CD14-positive monocyte (primary cell): ENCODE data around the gene RPL18A. TPM values are rescaled to one million over a fixed set of nuclear protein-coding genes. Genes with fewer than 3 reads are reported as not detected.

Experiments used
- DNase-seq, 3 donors: peaks; one replicate each; pipeline ENCODE4 v3.0.0-alpha.2; 2011 to 2022
- H2AFZ ChIP-seq: 2 replicates; pipeline ENCODE4 v1.6.0; 2012; ENCODE audit warnings: mild to moderate bottlenecking, low read depth, low read length, inconsistent platforms; ENCODE audit not compliant: insufficient read depth, poor library complexity, severe bottlenecking
- H3K27ac ChIP-seq, 2 donors: 1 replicate in 1 of 2; 2 replicates in 1 of 2; pipeline ENCODE4 v1.5.1; 2012 to 2013; ENCODE audit warnings: low read length in 2 of 2, control low read depth in 1 of 2, inconsistent platforms in 1 of 2, low read depth in 1 of 2, mild to moderate bottlenecking in 1 of 2
- H3K27me3 ChIP-seq, 2 donors: one replicate each; pipeline versions ENCODE4 v1.6.0 to v1.6.1; 2011 to 2013; ENCODE audit warnings: low read length in 2 of 2; ENCODE audit not compliant: control insufficient read depth in 2 of 2, insufficient read depth in 2 of 2
- H3K36me3 ChIP-seq, 2 donors: replicated peaks in 1 of 2; 1 replicate in 1 of 2; 2 replicates in 1 of 2; pipeline versions ENCODE4 v1.5.1 to v1.6.1; 2012 to 2013; ENCODE audit warnings: low read length in 2 of 2, control low read depth in 1 of 2, inconsistent platforms in 1 of 2, mild to moderate bottlenecking in 1 of 2; ENCODE audit not compliant: insufficient read depth in 2 of 2, control insufficient read depth in 1 of 2
- H3K4me1 ChIP-seq, 2 donors: 1 replicate in 1 of 2; 2 replicates in 1 of 2; pipeline versions ENCODE4 v1.5.1 to v1.6.1; 2012 to 2013; ENCODE audit warnings: low read length in 2 of 2, control low read depth in 1 of 2, inconsistent platforms in 1 of 2, mild to moderate bottlenecking in 1 of 2, moderate library complexity in 1 of 2; ENCODE audit not compliant: insufficient read depth in 2 of 2, control insufficient read depth in 1 of 2
- H3K4me2 ChIP-seq: replicated peaks from 2 replicates; pipeline ENCODE3; 2012; ENCODE audit warnings: low read length, moderate library complexity, mild to moderate bottlenecking; ENCODE audit not compliant: poor library complexity, severe bottlenecking; ENCODE audit errors: extremely low read depth
- H3K4me3 ChIP-seq, 3 experiments: fragments of 200-600 bp in 1 of 3; sonication (generic) in 1 of 3; replicated peaks in 1 of 3; 1 replicate in 2 of 3; 2 replicates in 1 of 3; pipeline ENCODE4 v1.5.1; 2011 to 2013; ENCODE audit warnings: low read length in 3 of 3, mild to moderate bottlenecking in 3 of 3, control low read depth in 2 of 3, low read depth in 2 of 3, inconsistent platforms in 1 of 3, moderate library complexity in 1 of 3
- H3K79me2 ChIP-seq: 2 replicates; pipeline ENCODE4 v1.6.0; 2012; ENCODE audit warnings: mild to moderate bottlenecking, control low read depth, inconsistent platforms, low read length, moderate library complexity; ENCODE audit not compliant: insufficient read depth
- H3K9ac ChIP-seq: 2 replicates; pipeline ENCODE4 v1.6.0; 2017; ENCODE audit warnings: low read length, mild to moderate bottlenecking; ENCODE audit not compliant: insufficient read depth, poor library complexity, severe bottlenecking
- H3K9me3 ChIP-seq, 2 donors: replicated peaks in 1 of 2; 1 replicate in 1 of 2; 2 replicates in 1 of 2; pipeline versions ENCODE4 v1.5.1 to v1.6.1; 2012 to 2013; ENCODE audit warnings: low read length in 2 of 2, control low read depth in 1 of 2; ENCODE audit not compliant: control insufficient read depth in 1 of 2, insufficient read depth in 1 of 2
- H4K20me1 ChIP-seq: 2 replicates; pipeline ENCODE4 v1.6.0; 2012; ENCODE audit warnings: mild to moderate bottlenecking, low read length, control low read depth, moderate library complexity; ENCODE audit not compliant: insufficient read depth
- H3K27ac Mint-ChIP-seq, 7 donors: one replicate each; pipeline ENCODE4 v1.8.0; 2020; ENCODE audit warnings: mild to moderate bottlenecking in 7 of 7, mixed read lengths in 7 of 7, moderate library complexity in 6 of 7, inconsistent platforms in 2 of 7
- H3K27me3 Mint-ChIP-seq, 3 donors: one replicate each; pipeline ENCODE4 v1.8.0; 2021 to 2022; ENCODE audit warnings: low read depth in 3 of 3, mild to moderate bottlenecking in 3 of 3, mixed read lengths in 3 of 3, moderate library complexity in 3 of 3, inconsistent platforms in 1 of 3
- H3K36me3 Mint-ChIP-seq, 2 donors: one replicate each; pipeline ENCODE4 v1.8.0; 2020; ENCODE audit warnings: mixed read lengths in 2 of 2, inconsistent platforms in 1 of 2, mild to moderate bottlenecking in 1 of 2
- H3K4me1 Mint-ChIP-seq: one replicate; pipeline ENCODE4 v1.8.0; 2020; ENCODE audit warnings: mild to moderate bottlenecking, mixed read lengths
- H3K4me3 Mint-ChIP-seq, 2 donors: one replicate each; pipeline ENCODE4 v1.8.0; 2020; ENCODE audit warnings: mild to moderate bottlenecking in 2 of 2, mixed read lengths in 2 of 2, moderate library complexity in 1 of 2
- H3K9me3 Mint-ChIP-seq, 7 donors: one replicate each; pipeline ENCODE4 v1.8.0; 2020 to 2022; ENCODE audit warnings: mixed read lengths in 7 of 7, mild to moderate bottlenecking in 6 of 7, moderate library complexity in 6 of 7, inconsistent platforms in 2 of 7
- WGBS: methylation state at CpG from one replicate; pipeline ENCODE4 v1.1.5; 2013; ENCODE audit warnings: missing lambda C conversion rate; ENCODE audit not compliant: insufficient coverage; 5-methylcytosine and 5-hydroxymethylcytosine counted together
- intact Hi-C, 2 donors: fragments of 100-400 bp; cut with micrococcal nuclease; formaldehyde crosslinking; loops; one replicate each; pipeline versions ENCODE4 v1.15.0 to v1.15.1; 2023
- polyA plus RNA-seq, 3 donors: library from polyadenylated mRNA; depleted of rRNA in 1 of 3; unstranded in 2 of 3; stranded (reverse) in 1 of 3; fragments of 300-500 nt in 2 of 3; fragments of >200 nt in 1 of 3; fragmentation: Illumina TruSeq in 2 of 3; gene quantifications; 1 replicate in 2 of 3; 2 replicates in 1 of 3; pipeline ENCODE4 v1.2.3, GENCODE V29; 2012 to 2021
- TF ChIP-seq, protein P1 (sequence below): fragments of 200-600 bp; IDR thresholded peaks from one replicate; pipeline ENCODE4 v1.8.0; 2022; ENCODE audit warnings: antibody characterized with exemption, mild to moderate bottlenecking

The RPL18A gene
- polyA plus RNA-seq, 3 donors, result 1,189 to 1,285 (median 1,268) TPM

- intact Hi-C loops, result no loop called here
- no peaks in the 10 kb centered on the region for H3K4me1 Mint-ChIP-seq
- 87% methylated on average over 5 of the region's 9 CpGs for WGBS
Observed at GRCh38 chr19:17893766-17894165, 34.1 kb downstream of the RPL18A start.

GRCh38 chr19:17902701-17903100 lies 43.0 kb downstream of the RPL18A start:
- Mint-ChIP-seq H3K4me3 (no peak overlapping the region), H3K9me3 (peaks cover 0 to 9% (median 3%) of the 10 kb centered on the region in 7 donors), H3K27ac (no peak overlapping the region), H3K4me1 (no peaks in the 10 kb centered on the region), H3K36me3 (no peaks in the 10 kb centered on the region), H3K27me3 (peaks cover 17 to 22% (median 19%) of the 10 kb centered on the region in 3 donors)
- intact Hi-C loops, result no loop called here
- no peaks in the 10 kb centered on the region for H4K20me1 ChIP-seq
- H3K27ac ChIP-seq, result no peak overlapping the region
- H3K4me1 ChIP-seq, result no peaks in the 10 kb centered on the region
- H3K27me3 ChIP-seq, result no peaks in the 10 kb centered on the region
- H3K9me3 ChIP-seq, result peaks cover under 1 to 4% of the 10 kb centered on the region in 2 donors
- TF ChIP-seq, protein P1, sequence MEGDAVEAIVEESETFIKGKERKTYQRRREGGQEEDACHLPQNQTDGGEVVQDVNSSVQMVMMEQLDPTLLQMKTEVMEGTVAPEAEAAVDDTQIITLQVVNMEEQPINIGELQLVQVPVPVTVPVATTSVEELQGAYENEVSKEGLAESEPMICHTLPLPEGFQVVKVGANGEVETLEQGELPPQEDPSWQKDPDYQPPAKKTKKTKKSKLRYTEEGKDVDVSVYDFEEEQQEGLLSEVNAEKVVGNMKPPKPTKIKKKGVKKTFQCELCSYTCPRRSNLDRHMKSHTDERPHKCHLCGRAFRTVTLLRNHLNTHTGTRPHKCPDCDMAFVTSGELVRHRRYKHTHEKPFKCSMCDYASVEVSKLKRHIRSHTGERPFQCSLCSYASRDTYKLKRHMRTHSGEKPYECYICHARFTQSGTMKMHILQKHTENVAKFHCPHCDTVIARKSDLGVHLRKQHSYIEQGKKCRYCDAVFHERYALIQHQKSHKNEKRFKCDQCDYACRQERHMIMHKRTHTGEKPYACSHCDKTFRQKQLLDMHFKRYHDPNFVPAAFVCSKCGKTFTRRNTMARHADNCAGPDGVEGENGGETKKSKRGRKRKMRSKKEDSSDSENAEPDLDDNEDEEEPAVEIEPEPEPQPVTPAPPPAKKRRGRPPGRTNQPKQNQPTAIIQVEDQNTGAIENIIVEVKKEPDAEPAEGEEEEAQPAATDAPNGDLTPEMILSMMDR, result no peak
- H3K79me2 ChIP-seq, result no peaks in the 10 kb centered on the region
- no peak overlapping the region for H2AFZ ChIP-seq
- H3K9ac ChIP-seq, result no peak overlapping the region
- no CpG with 5 or more reads among the region's 6 CpGs for WGBS
- no peak for DNase-seq
- no peak overlapping the region for H3K4me2 ChIP-seq
- H3K4me3 ChIP-seq, result no peak overlapping the region
- no peaks in the 10 kb centered on the region for H3K36me3 ChIP-seq

More at GRCh38 chr19:17893766-17894165, 34.1 kb downstream of the RPL18A start:
- TF ChIP-seq, protein P1, result no peak
- H3K27ac Mint-ChIP-seq, result no peak overlapping the region
- H3K36me3 ChIP-seq, result no peaks in the 10 kb centered on the region
- no peaks in the 10 kb centered on the region for H3K79me2 ChIP-seq
- H3K36me3 Mint-ChIP-seq, result no peaks in the 10 kb centered on the region
- H3K4me3 Mint-ChIP-seq, result no peak overlapping the region
- H4K20me1 ChIP-seq, result no peaks in the 10 kb centered on the region
- H3K9me3 Mint-ChIP-seq, result peaks cover 0 to 3% (median 0%) of the 10 kb centered on the region in 7 donors
- DNase-seq, result no peak
- no peak overlapping the region for H3K9ac ChIP-seq
- H3K27me3 Mint-ChIP-seq, result peaks cover 0 to 7% (median 0%) of the 10 kb centered on the region in 3 donors
- no peak overlapping the region for H3K4me3 ChIP-seq
- H3K4me2 ChIP-seq, result no peak overlapping the region
- H2AFZ ChIP-seq, result no peak overlapping the region
- H3K27ac ChIP-seq, result no peak overlapping the region
- no peaks in the 10 kb centered on the region for H3K4me1 ChIP-seq
- H3K9me3 ChIP-seq, result no peaks in the 10 kb centered on the region
- no peaks in the 10 kb centered on the region for H3K27me3 ChIP-seq
